VCaP (cell line): Measurements from ENCODE around the gene OPHN1.

Experiments
- H3K27ac ChIP-seq: fragments of 450-650 bp; 2 replicates; pipeline ENCODE4 v1.5.1; 2017
- TF ChIP-seq, protein P1 (sequence below): fragments of 450-650 bp; conservative IDR thresholded peaks from 2 replicates; pipeline ENCODE4 v1.5.1; 2017; ENCODE audit warnings: mild to moderate bottlenecking, moderate library complexity

OPHN1 gene

DNA sequence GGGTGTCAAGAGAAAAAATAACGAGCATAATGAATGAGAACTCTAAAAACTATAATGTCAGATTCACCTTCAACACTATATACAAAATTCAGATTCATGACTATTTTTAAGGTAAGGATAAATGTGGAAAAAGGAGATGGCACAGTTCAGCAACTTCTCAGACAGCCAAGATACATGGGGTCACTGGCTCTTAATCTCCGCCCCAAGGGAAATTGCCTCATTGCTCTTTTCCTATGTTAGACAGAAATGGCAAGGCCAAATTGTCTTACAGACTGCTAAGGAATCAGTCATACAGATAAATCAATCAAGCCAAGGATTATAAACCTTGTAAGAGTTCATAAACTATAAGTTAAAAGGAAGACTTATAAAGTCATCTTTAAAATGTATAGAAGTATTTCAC, 183.4 kb downstream of the OPHN1 start:
- TF ChIP-seq, protein P1, sequence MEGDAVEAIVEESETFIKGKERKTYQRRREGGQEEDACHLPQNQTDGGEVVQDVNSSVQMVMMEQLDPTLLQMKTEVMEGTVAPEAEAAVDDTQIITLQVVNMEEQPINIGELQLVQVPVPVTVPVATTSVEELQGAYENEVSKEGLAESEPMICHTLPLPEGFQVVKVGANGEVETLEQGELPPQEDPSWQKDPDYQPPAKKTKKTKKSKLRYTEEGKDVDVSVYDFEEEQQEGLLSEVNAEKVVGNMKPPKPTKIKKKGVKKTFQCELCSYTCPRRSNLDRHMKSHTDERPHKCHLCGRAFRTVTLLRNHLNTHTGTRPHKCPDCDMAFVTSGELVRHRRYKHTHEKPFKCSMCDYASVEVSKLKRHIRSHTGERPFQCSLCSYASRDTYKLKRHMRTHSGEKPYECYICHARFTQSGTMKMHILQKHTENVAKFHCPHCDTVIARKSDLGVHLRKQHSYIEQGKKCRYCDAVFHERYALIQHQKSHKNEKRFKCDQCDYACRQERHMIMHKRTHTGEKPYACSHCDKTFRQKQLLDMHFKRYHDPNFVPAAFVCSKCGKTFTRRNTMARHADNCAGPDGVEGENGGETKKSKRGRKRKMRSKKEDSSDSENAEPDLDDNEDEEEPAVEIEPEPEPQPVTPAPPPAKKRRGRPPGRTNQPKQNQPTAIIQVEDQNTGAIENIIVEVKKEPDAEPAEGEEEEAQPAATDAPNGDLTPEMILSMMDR, result no peak
- H3K27ac ChIP-seq, result no peak overlapping the region

DNA sequence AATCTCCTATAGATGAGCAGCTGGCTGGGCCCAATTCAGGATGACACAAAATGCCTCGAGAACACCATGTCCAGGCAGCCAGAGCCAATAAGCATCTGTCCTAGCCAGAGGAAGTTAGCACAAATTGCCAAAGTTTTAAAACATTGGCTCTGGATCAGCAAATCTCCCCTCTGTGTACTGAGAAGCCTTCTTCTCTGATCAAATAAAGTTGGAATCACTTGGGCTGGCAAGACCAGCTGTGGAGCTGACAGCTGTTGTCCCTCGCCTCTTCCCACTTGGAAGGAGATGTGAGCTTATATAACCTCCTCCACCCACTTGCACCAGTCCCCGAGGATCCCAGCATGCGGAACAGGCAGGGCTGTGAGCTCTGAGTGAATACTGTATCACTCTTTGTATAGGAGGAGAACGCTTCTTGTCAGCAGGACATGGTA, 183.9 kb downstream of the OPHN1 start:
- TF ChIP-seq, protein P1, result no peak
- H3K27ac ChIP-seq, result no peak overlapping the region

DNA sequence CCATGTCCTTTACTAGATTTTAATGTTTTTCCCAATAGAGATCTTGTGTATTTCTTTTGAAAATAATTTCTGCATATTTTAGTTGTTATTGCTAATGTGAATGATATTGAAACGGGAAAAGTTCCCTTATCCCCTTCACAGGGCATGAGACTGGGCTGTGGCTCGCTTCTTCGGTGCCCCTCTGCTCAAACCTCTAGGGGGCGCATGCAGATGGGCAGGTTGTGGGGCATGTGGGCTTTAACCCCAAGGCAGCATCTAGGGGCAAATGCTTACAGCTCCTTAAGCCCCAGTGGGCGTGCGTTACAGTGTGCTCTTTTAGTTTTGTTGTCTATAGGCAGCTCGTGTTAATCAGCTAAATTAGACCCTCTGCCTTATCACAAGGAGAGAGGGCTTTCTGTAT, 194.7 kb downstream of the OPHN1 start:
- TF ChIP-seq, protein P1, result peak; percentile 43; the same call in 1 of the 2 replicates

DNA sequence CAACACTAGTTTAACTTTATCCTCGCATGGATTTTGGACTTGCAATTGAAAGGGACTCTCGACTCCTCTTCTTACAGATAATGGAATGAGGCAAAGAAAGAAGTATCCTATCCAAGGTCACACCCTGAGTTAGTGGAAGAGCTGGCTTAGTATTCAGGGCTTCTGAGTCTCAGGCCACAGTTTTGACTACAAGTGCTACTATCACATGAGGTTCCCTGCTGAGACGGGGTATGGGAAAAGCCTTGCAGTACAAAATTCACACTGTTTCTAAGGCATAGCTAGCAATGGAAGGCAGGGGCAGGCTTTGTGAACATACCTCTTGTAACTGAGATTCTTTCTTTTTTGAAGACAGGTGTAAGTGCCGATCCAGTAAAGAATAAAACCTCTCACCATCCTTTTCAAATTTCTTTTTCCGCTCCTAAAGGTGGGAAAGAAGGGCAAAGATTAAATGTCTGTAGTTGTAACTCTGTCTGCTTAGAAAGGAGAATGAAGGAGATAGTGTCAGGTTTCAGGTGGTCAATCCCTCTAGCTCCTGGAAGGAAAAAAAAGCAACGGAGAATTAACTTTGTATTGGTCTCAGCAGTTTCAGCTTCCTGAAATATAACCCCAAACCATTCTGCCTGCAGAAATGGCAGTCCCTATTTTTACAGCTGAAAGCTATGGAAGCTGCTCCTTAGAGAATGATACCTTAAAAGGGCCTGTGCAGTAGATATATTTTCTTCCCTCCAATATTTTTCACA, 199.0 kb downstream of the OPHN1 start:
- TF ChIP-seq, protein P1, result no peak
- H3K27ac ChIP-seq, result no peak overlapping the region

More for the DNA sequence above, 194.7 kb downstream of the OPHN1 start:
- H3K27ac ChIP-seq, result no peak overlapping the region

DNA sequence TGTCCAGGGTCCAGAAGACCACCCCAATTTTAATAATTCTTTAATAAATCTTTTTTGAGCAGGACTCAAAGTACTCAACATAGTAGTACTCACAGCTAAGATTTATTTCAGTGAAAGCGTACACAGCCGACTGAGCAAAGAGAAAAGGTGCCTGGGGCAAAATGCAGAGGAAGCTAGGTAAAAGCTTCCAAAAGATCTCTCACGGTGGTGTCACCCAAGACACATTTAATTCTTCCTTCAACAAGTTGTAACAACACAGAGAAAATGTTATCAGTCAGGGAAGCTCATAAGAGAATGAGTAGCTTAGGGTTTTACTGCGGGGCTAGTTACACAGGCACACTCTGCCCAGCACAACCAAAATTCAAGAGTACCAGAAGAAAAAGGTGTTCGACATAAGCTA, 201.1 kb downstream of the OPHN1 start:
- TF ChIP-seq, protein P1, result no peak
- no peak overlapping the region for H3K27ac ChIP-seq

DNA sequence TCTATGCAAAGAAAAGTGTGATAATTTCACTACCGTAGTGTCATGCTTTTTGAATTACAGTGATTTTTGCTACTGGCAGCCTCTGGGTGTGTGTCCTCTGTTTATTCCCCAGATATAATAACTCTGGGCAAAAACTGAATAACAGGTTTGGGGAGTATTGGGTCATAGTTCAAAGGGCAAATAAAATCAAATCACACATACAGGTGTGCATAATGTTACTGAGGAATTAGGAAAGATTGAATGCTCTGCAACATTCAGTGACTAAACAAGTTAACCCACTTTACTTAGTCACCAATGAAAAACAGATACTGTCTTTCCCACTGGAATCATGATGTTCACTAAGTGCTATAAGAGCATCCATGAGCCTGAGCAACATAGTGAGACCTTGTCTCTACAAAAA, 224.3 kb downstream of the OPHN1 start:
- TF ChIP-seq, protein P1, result no peak
- no peak overlapping the region for H3K27ac ChIP-seq

DNA sequence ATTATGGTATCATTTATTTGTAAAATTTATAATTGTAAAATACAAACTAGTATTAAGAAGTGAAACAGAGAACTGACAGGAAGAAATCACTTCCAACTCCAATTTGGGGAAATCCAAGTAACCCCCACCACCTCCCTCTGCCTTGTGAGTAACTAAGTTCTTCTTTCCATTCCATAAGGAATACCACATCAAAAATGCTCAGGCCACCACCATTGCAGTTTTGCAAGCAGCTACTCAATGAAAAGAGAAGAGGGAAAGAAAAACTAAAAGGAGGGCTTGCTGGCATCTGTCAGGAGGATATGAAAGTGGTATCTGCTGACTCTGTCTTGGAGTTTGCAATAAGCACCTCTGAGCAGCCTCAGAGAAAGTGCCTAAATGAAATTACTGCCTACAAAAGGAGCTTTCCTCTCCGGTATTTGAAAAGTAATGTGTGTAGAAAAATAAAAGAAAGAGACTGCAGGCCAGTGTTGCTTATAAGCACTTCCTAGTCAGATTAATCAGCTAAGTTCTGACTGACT, 228.7 kb downstream of the OPHN1 start:
- H3K27ac ChIP-seq, result no peak overlapping the region
- TF ChIP-seq, protein P1, result no peak
